K562 (cell line): ENCODE results near the gene NMT1. TPM values are rescaled to one million over a fixed set of nuclear protein-coding genes. Genes with fewer than 3 reads are reported as not detected.

Experiments used
- CCNT2 ChIP-seq: IDR thresholded peaks from 2 replicates; pipeline ENCODE4 v1.6.1; 2011; ENCODE audit warnings: borderline replicate concordance, low read depth, mild to moderate bottlenecking, moderate library complexity, mixed read lengths, low read length; ENCODE audit not compliant: insufficient read length; ENCODE audit errors: extremely low read depth
- E2F3 ChIP-seq: fragments of 250-450 bp; sonication (Bioruptor Pico); IDR thresholded peaks from 2 replicates; pipeline ENCODE4 v1.4.0; 2020; ENCODE audit warnings: mild to moderate bottlenecking
- GABPA ChIP-seq: fragments of 200-800 bp; sonication (Bioruptor generic); conservative IDR thresholded peaks from 2 replicates; pipeline ENCODE4 v1.6.1; 2016; ENCODE audit warnings: low read depth, missing genetic modification characterization, missing compliant biosample characterization
- GTF2A2 ChIP-seq: IDR thresholded peaks from 2 replicates; pipeline ENCODE4 v1.6.1; 2016; ENCODE audit warnings: mild to moderate bottlenecking, missing genetic modification characterization, missing compliant biosample characterization
- KLF13 ChIP-seq: fragments of 450-650 bp; IDR thresholded peaks from 2 replicates; pipeline ENCODE4 v1.6.1; 2016; ENCODE audit warnings: missing genetic modification characterization, low read depth, mild to moderate bottlenecking, missing compliant biosample characterization, moderate library complexity, borderline replicate concordance
- RBFOX2 ChIP-seq: fragments of 200-400 bp; formaldehyde crosslinking; IDR thresholded peaks from 2 replicates; pipeline ENCODE4 v1.6.1; 2017; ENCODE audit warnings: low read depth, mild to moderate bottlenecking, low read length, moderate library complexity
- SP2 ChIP-seq: IDR thresholded peaks from 2 replicates; pipeline ENCODE4 v1.6.1; 2011; ENCODE audit warnings: mild to moderate bottlenecking, low read depth, low read length, moderate library complexity; ENCODE audit not compliant: poor library complexity, severe bottlenecking; ENCODE audit errors: extremely low read depth
- XRCC4 ChIP-seq: IDR thresholded peaks from one replicate; pipeline ENCODE4 v1.6.1; 2011; ENCODE audit not compliant: insufficient read depth, insufficient read length; ENCODE audit errors: extremely low read depth
- ZNF696 ChIP-seq: fragments of 250-450 bp; sonication (Bioruptor Pico); conservative IDR thresholded peaks from 2 replicates; pipeline ENCODE4 v1.4.0; 2020; ENCODE audit warnings: mild to moderate bottlenecking, moderate library complexity
- polyA plus RNA-seq, 8 experiments: library from polyadenylated mRNA; depleted of rRNA in 4 of 8; stranded (reverse) in 5 of 8; unstranded in 3 of 8; fragments of >200 nt; fragmentation: Nextera tagmentation in 2 of 8; fragmentation: Illumina TruSeq in 1 of 8; extraction: Ambion mirVana in 2 of 8; extraction: Trizol in 1 of 8; gene quantifications; 2 replicates each; pipeline versions ENCODE4 v1.2.1 to v1.2.3, GENCODE V29; 2011 to 2014; ENCODE audit warnings: inconsistent platforms in 1 of 8, missing spikeins in 1 of 8
- total RNA-seq, 7 experiments: library from RNA; depleted of rRNA in 6 of 7; stranded (reverse); fragments of >200 nt in 6 of 7; fragmentation: Illumina TruSeq in 2 of 7; extraction: Trizol in 2 of 7; gene quantifications; 2 replicates each; pipeline versions ENCODE4 v1.2.1 to v1.2.3, GENCODE V29; 2011 to 2021; ENCODE audit warnings: low replicate concordance in 1 of 7
- TF ChIP-seq, protein P1 (sequence below): fragments of 450-650 bp; formaldehyde crosslinking; IDR thresholded peaks from 2 replicates; pipeline ENCODE4 v1.4.0; 2022; ENCODE audit warnings: mild to moderate bottlenecking, moderate library complexity
- TF ChIP-seq, protein P2 (sequence below): fragments of 250-450 bp; sonication (Bioruptor Pico); IDR thresholded peaks from 2 replicates; pipeline ENCODE4 v1.9.0; 2021; ENCODE audit warnings: mild to moderate bottlenecking
- TF ChIP-seq, protein P3 (sequence below): IDR thresholded peaks from 3 replicates; pipeline ENCODE4 v1.6.1; 2011; ENCODE audit warnings: borderline replicate concordance, mild to moderate bottlenecking; ENCODE audit not compliant: insufficient read length, insufficient read depth
- TF ChIP-seq, protein P4 (sequence below), 2 experiments: fragments of 150-350 bp in 1 of 2; IDR thresholded peaks; 2 replicates each; pipeline ENCODE4 v1.6.1; 2012 to 2016; ENCODE audit warnings: low read depth in 2 of 2, low read length in 2 of 2, mild to moderate bottlenecking in 1 of 2, moderate library complexity in 1 of 2
- TF ChIP-seq, protein P5 (sequence below): fragments of 250-450 bp; sonication (Bioruptor Pico); IDR thresholded peaks from 2 replicates; pipeline ENCODE4 v1.8.0; 2022; ENCODE audit warnings: inconsistent platforms

NMT1 gene
- total and polyA plus RNA-seq, 9 of the 15 experiments (the other 6 are each of a cell fraction or from before 2014, with no cell fraction given) = 86.7 to 569 (median 213) TPM

DNA sequence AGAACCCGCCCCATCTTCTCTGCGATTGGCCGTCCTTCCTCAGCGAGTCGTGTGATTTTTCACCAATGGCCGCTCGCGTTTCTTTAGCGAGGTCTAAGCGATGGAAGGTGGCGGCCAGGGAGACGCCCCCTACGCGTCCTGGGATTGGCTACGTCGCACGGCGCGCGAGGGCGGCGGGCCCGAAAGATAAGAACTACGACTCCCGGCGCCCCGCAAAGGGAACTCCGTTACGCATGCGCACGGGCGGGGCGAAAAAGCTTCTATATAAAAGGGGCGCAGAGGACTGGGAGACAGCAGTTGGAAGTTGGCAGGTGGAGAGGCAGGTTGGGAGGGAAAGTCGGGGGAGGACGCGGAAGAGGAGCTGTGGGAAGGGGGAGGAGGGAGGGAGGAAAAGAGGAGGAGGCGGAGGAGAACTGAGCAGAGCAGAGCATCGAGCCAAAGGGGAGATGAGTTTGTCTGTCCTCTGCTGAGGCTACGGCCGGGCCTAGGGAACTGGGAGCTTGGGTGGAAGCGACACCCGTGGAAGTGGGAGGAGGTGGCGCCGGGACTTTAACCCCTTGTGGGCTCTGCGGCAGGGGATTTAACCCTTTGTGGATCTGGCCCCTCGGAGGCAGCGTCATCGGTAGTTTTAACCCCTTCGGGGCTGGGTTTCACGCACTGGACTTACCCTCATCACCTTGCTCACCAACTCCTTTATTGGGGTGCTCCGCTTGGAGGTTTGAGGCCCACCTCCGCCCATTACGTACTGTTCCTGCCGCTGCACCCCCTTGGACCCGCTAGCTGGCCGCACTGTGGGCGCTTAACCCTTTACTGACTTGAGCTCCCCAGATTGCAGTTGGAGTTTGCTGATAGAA lies 87.3 kb downstream of the NMT1 start, which contains the start of gene HEXIM1 (continued):
- TF ChIP-seq, protein P1, sequence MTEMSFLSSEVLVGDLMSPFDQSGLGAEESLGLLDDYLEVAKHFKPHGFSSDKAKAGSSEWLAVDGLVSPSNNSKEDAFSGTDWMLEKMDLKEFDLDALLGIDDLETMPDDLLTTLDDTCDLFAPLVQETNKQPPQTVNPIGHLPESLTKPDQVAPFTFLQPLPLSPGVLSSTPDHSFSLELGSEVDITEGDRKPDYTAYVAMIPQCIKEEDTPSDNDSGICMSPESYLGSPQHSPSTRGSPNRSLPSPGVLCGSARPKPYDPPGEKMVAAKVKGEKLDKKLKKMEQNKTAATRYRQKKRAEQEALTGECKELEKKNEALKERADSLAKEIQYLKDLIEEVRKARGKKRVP (CRISPR knock-in tag) = peak; percentile 87
- TF ChIP-seq, protein P2, sequence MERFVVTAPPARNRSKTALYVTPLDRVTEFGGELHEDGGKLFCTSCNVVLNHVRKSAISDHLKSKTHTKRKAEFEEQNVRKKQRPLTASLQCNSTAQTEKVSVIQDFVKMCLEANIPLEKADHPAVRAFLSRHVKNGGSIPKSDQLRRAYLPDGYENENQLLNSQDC = peak; percentile 97
- TF ChIP-seq GABPA (tag) (no peak), KLF13 (tag) (peak; percentile 52; the same call in 1 of the 2 replicates), GTF2A2 (tag) (no peak), E2F3 (CRISPR knock-in tag) (peak; percentile 54; the same call in 1 of the 2 replicates), SP2 (peak; percentile 26), XRCC4 (no peak), CCNT2 (peak; percentile 74), RBFOX2 (peak; percentile 99), ZNF696 (CRISPR knock-in tag) (peak; percentile 80; the same call in 1 of the 2 replicates)
- TF ChIP-seq, protein P3, sequence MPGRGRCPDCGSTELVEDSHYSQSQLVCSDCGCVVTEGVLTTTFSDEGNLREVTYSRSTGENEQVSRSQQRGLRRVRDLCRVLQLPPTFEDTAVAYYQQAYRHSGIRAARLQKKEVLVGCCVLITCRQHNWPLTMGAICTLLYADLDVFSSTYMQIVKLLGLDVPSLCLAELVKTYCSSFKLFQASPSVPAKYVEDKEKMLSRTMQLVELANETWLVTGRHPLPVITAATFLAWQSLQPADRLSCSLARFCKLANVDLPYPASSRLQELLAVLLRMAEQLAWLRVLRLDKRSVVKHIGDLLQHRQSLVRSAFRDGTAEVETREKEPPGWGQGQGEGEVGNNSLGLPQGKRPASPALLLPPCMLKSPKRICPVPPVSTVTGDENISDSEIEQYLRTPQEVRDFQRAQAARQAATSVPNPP = no peak
- TF ChIP-seq, protein P4, sequence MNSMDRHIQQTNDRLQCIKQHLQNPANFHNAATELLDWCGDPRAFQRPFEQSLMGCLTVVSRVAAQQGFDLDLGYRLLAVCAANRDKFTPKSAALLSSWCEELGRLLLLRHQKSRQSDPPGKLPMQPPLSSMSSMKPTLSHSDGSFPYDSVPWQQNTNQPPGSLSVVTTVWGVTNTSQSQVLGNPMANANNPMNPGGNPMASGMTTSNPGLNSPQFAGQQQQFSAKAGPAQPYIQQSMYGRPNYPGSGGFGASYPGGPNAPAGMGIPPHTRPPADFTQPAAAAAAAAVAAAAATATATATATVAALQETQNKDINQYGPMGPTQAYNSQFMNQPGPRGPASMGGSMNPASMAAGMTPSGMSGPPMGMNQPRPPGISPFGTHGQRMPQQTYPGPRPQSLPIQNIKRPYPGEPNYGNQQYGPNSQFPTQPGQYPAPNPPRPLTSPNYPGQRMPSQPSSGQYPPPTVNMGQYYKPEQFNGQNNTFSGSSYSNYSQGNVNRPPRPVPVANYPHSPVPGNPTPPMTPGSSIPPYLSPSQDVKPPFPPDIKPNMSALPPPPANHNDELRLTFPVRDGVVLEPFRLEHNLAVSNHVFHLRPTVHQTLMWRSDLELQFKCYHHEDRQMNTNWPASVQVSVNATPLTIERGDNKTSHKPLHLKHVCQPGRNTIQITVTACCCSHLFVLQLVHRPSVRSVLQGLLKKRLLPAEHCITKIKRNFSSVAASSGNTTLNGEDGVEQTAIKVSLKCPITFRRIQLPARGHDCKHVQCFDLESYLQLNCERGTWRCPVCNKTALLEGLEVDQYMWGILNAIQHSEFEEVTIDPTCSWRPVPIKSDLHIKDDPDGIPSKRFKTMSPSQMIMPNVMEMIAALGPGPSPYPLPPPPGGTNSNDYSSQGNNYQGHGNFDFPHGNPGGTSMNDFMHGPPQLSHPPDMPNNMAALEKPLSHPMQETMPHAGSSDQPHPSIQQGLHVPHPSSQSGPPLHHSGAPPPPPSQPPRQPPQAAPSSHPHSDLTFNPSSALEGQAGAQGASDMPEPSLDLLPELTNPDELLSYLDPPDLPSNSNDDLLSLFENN (IDR thresholded peaks at IDR 0.05; ENCODE audit: low read depth in 2 of 2, low read length in 2 of 2) = peak in 1 of 2 experiments; percentile 94; a peak in 2 of 4 replicates
- TF ChIP-seq, protein P5, sequence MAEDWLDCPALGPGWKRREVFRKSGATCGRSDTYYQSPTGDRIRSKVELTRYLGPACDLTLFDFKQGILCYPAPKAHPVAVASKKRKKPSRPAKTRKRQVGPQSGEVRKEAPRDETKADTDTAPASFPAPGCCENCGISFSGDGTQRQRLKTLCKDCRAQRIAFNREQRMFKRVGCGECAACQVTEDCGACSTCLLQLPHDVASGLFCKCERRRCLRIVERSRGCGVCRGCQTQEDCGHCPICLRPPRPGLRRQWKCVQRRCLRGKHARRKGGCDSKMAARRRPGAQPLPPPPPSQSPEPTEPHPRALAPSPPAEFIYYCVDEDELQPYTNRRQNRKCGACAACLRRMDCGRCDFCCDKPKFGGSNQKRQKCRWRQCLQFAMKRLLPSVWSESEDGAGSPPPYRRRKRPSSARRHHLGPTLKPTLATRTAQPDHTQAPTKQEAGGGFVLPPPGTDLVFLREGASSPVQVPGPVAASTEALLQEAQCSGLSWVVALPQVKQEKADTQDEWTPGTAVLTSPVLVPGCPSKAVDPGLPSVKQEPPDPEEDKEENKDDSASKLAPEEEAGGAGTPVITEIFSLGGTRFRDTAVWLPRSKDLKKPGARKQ (CRISPR knock-in tag) = no peak
